WTC11 (cell line): ENCODE data around the gene RSL1D1. TPM values are rescaled to one million over a fixed set of nuclear protein-coding genes. Genes with fewer than 3 reads are reported as not detected.

ENCODE experiments used
- ATAC-seq: fragments of 200-7000 bp; cut with Tn5 transposase; 2 replicates; pipeline ENCODE4 v1.10.0; 2021; ENCODE audit warnings: mild to moderate bottlenecking, moderate library complexity
- CTCF ChIA-PET: fragments of 300-600 bp; sonication (Branson Sonifier 250); formaldehyde crosslinking; loops from one replicate; lab custom pipeline; 2021; ENCODE audit warnings: antibody characterized with exemption; lab: Charles Lee
- POLR2A ChIA-PET: fragments of 350-600 bp; sonication (Branson Sonifier 250); formaldehyde crosslinking; loops from one replicate; lab custom pipeline; 2021; ENCODE audit warnings: antibody characterized with exemption; lab: Charles Lee
- DNase-seq: peaks from one replicate; pipeline ENCODE4 v3.0.0; 2021; ENCODE audit warnings: low spot score
- H3K27ac Mint-ChIP-seq: 2 replicates; pipeline ENCODE4 v1.8.0; 2021; ENCODE audit warnings: mixed read lengths
- H3K27me3 Mint-ChIP-seq: 2 replicates; pipeline ENCODE4 v1.8.0; 2021; ENCODE audit warnings: low read depth, mild to moderate bottlenecking, moderate library complexity, mixed read lengths
- H3K36me3 Mint-ChIP-seq: 2 replicates; pipeline ENCODE4 v1.8.0; 2021; ENCODE audit warnings: mixed read lengths
- H3K4me1 Mint-ChIP-seq: 2 replicates; pipeline ENCODE4 v1.8.0; 2022; ENCODE audit warnings: mixed read lengths
- H3K4me3 Mint-ChIP-seq: 2 replicates; pipeline ENCODE4 v1.8.0; 2021; ENCODE audit warnings: mild to moderate bottlenecking, moderate library complexity, mixed read lengths
- H3K9me3 Mint-ChIP-seq: 2 replicates; pipeline ENCODE4 v1.8.0; 2021; ENCODE audit warnings: mixed read lengths
- CBFB ChIP-seq: sonication (generic); formaldehyde crosslinking; IDR thresholded peaks from 2 replicates; pipeline ENCODE4 v1.8.1; 2022; ENCODE audit warnings: mild to moderate bottlenecking, low read depth, missing genetic modification reagents
- ELF4 ChIP-seq: sonication (generic); formaldehyde crosslinking; IDR thresholded peaks from 2 replicates; pipeline ENCODE4 v1.8.1; 2022; ENCODE audit warnings: low read depth, mild to moderate bottlenecking, moderate library complexity, missing genetic modification reagents
- EMX1 ChIP-seq: fragments of 250-450 bp; sonication (Bioruptor Pico); IDR thresholded peaks from 2 replicates; pipeline ENCODE4 v1.8.0; 2021; ENCODE audit warnings: mild to moderate bottlenecking
- ERG ChIP-seq: fragments of 250-450 bp; sonication (Bioruptor Pico); IDR thresholded peaks from 2 replicates; pipeline ENCODE4 v1.8.0; 2021; ENCODE audit warnings: mild to moderate bottlenecking
- MYBL2 ChIP-seq: sonication (generic); formaldehyde crosslinking; IDR thresholded peaks from 2 replicates; pipeline ENCODE4 v1.8.1; 2023; ENCODE audit warnings: mild to moderate bottlenecking, moderate library complexity, missing genetic modification reagents
- OVOL2 ChIP-seq: fragments of 250-450 bp; sonication (Bioruptor Pico); IDR thresholded peaks from 2 replicates; pipeline ENCODE4 v1.9.0; 2021; ENCODE audit warnings: mild to moderate bottlenecking, borderline replicate concordance
- PRDM15 ChIP-seq: sonication (generic); formaldehyde crosslinking; IDR thresholded peaks from 2 replicates; pipeline ENCODE4 v1.8.0; 2022; ENCODE audit warnings: missing genetic modification reagents
- PRRX2 ChIP-seq: fragments of 250-450 bp; sonication (Bioruptor Pico); IDR thresholded peaks from 2 replicates; pipeline ENCODE4 v1.8.0; 2021; ENCODE audit warnings: mild to moderate bottlenecking
- RORB ChIP-seq: fragments of 250-450 bp; sonication (Bioruptor Pico); IDR thresholded peaks from 2 replicates; pipeline ENCODE4 v1.9.0; 2021; ENCODE audit warnings: mild to moderate bottlenecking
- STAT6 ChIP-seq: sonication (generic); formaldehyde crosslinking; conservative IDR thresholded peaks from 2 replicates; pipeline ENCODE4 v1.8.1; 2023; ENCODE audit warnings: mild to moderate bottlenecking, low read depth, missing genetic modification reagents, moderate library complexity
- TEAD4 ChIP-seq: sonication (generic); formaldehyde crosslinking; IDR thresholded peaks from 2 replicates; pipeline ENCODE4 v1.8.0; 2022; ENCODE audit warnings: mild to moderate bottlenecking, missing genetic modification reagents
- ZBTB21 ChIP-seq: sonication (generic); formaldehyde crosslinking; IDR thresholded peaks from 2 replicates; pipeline ENCODE4 v1.8.1; 2023; ENCODE audit warnings: mild to moderate bottlenecking, missing genetic modification reagents, borderline replicate concordance
- ZNF317 ChIP-seq: sonication (generic); formaldehyde crosslinking; IDR thresholded peaks from 2 replicates; pipeline ENCODE4 v1.8.1; 2023; ENCODE audit warnings: low read depth, mild to moderate bottlenecking, moderate library complexity, missing genetic modification reagents, borderline replicate concordance
- ZNF416 ChIP-seq: fragments of 250-450 bp; sonication (Bioruptor Pico); IDR thresholded peaks from 2 replicates; pipeline ENCODE4 v1.9.0; 2021; ENCODE audit warnings: mild to moderate bottlenecking, inconsistent platforms
- ZNF423 ChIP-seq: fragments of 250-450 bp; sonication (Bioruptor Pico); IDR thresholded peaks from 2 replicates; pipeline ENCODE4 v2.1.2; 2022; ENCODE audit warnings: mild to moderate bottlenecking, moderate library complexity
- ZNF512 ChIP-seq: sonication (generic); formaldehyde crosslinking; IDR thresholded peaks from 2 replicates; pipeline ENCODE4 v1.8.1; 2022; ENCODE audit warnings: missing genetic modification reagents, borderline replicate concordance
- total RNA-seq: library from RNA; stranded (reverse); gene quantifications from 3 replicates; pipeline ENCODE4 v1.2.3, GENCODE V29; 2021
- TF ChIP-seq, protein P1 (sequence below): sonication (generic); formaldehyde crosslinking; IDR thresholded peaks from 2 replicates; pipeline ENCODE4 v1.8.0; 2023; ENCODE audit warnings: missing genetic modification reagents, mild to moderate bottlenecking, borderline replicate concordance
- TF ChIP-seq, protein P2 (sequence below): sonication (generic); formaldehyde crosslinking; IDR thresholded peaks from 2 replicates; pipeline ENCODE4 v1.8.1; 2022; ENCODE audit warnings: low read depth, missing genetic modification reagents, borderline replicate concordance
- TF ChIP-seq, protein P3 (sequence below): sonication (generic); formaldehyde crosslinking; IDR thresholded peaks from 2 replicates; pipeline ENCODE4 v1.8.0; 2022; ENCODE audit warnings: mild to moderate bottlenecking, missing genetic modification reagents

RSL1D1 gene
- total RNA-seq, 1 experiment from 2014 or later = 227 TPM

DNA sequence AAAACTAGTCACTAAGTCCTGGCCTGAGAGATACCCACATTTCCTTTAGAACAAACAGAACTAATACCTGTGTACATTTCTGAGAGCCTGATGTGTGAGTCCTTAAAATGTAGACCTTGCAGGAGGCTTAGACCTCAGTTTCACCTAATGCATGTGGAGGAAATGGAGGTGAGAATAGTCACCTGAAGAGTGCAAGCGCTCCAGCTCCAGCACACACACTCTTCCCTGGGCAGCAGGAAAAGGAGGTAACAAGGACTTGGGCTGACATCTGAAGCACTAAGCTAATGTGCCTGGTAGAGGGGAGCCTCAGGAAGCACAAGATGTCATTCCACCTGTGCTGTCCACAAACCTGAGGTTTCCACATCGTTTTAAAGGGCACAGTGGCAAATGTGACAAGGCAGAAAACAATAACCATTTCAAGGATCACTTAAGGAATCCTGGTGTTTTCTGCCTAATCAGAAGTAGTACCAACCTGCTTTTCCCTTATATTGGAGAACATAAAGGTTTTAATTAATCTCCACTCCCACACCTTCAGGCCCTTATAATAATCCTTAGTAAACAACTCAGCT lies 17.2 kb upstream of the RSL1D1 start (continued):
- TF ChIP-seq CBFB (CRISPR knock-in tag) = no peak

DNA sequence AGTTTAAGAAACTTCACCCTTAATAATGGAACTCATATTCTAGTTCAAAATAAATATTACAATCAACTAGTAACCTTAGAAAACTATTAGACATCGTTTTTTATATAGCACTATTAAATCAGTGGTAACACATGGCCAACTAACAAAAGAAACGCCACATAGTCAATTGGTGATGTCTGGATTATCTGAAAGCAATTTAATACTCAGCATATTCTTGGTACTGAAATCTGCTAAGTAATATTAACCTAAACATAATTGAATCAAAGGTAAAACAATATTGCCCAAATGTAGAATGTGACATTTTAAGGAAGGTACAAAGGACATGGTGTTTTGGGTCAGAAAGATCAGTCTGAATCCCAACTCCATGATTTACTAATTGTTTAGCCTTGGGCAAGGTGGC lies 11.1 kb upstream of the RSL1D1 start:
- no peaks in the 10 kb centered on the region for H3K36me3 Mint-ChIP-seq
- H3K4me1 Mint-ChIP-seq = no peaks in the 10 kb centered on the region
- no peaks in the 10 kb centered on the region for H3K27me3 Mint-ChIP-seq
- ATAC-seq = no peak
- TF ChIP-seq STAT6 (no peak), PRRX2 (CRISPR knock-in tag) (no peak), ERG (CRISPR knock-in tag) (no peak), ZNF512 (no peak), MYBL2 (CRISPR knock-in tag) (no peak), RORB (CRISPR knock-in tag) (no peak), TEAD4 (no peak), ZNF317 (CRISPR knock-in tag) (no peak), ELF4 (CRISPR knock-in tag) (no peak), ZBTB21 (no peak), ZNF416 (no peak), EMX1 (CRISPR knock-in tag) (no peak), ZNF423 (CRISPR knock-in tag) (no peak), PRDM15 (CRISPR knock-in tag) (no peak), OVOL2 (CRISPR knock-in tag) (no peak)
- TF ChIP-seq, protein P1, sequence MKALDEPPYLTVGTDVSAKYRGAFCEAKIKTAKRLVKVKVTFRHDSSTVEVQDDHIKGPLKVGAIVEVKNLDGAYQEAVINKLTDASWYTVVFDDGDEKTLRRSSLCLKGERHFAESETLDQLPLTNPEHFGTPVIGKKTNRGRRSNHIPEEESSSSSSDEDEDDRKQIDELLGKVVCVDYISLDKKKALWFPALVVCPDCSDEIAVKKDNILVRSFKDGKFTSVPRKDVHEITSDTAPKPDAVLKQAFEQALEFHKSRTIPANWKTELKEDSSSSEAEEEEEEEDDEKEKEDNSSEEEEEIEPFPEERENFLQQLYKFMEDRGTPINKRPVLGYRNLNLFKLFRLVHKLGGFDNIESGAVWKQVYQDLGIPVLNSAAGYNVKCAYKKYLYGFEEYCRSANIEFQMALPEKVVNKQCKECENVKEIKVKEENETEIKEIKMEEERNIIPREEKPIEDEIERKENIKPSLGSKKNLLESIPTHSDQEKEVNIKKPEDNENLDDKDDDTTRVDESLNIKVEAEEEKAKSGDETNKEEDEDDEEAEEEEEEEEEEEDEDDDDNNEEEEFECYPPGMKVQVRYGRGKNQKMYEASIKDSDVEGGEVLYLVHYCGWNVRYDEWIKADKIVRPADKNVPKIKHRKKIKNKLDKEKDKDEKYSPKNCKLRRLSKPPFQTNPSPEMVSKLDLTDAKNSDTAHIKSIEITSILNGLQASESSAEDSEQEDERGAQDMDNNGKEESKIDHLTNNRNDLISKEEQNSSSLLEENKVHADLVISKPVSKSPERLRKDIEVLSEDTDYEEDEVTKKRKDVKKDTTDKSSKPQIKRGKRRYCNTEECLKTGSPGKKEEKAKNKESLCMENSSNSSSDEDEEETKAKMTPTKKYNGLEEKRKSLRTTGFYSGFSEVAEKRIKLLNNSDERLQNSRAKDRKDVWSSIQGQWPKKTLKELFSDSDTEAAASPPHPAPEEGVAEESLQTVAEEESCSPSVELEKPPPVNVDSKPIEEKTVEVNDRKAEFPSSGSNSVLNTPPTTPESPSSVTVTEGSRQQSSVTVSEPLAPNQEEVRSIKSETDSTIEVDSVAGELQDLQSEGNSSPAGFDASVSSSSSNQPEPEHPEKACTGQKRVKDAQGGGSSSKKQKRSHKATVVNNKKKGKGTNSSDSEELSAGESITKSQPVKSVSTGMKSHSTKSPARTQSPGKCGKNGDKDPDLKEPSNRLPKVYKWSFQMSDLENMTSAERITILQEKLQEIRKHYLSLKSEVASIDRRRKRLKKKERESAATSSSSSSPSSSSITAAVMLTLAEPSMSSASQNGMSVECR (CRISPR knock-in tag) = no peak
- TF ChIP-seq, protein P2, sequence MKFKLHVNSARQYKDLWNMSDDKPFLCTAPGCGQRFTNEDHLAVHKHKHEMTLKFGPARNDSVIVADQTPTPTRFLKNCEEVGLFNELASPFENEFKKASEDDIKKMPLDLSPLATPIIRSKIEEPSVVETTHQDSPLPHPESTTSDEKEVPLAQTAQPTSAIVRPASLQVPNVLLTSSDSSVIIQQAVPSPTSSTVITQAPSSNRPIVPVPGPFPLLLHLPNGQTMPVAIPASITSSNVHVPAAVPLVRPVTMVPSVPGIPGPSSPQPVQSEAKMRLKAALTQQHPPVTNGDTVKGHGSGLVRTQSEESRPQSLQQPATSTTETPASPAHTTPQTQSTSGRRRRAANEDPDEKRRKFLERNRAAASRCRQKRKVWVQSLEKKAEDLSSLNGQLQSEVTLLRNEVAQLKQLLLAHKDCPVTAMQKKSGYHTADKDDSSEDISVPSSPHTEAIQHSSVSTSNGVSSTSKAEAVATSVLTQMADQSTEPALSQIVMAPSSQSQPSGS (CRISPR knock-in tag) = no peak
- TF ChIP-seq, protein P3, sequence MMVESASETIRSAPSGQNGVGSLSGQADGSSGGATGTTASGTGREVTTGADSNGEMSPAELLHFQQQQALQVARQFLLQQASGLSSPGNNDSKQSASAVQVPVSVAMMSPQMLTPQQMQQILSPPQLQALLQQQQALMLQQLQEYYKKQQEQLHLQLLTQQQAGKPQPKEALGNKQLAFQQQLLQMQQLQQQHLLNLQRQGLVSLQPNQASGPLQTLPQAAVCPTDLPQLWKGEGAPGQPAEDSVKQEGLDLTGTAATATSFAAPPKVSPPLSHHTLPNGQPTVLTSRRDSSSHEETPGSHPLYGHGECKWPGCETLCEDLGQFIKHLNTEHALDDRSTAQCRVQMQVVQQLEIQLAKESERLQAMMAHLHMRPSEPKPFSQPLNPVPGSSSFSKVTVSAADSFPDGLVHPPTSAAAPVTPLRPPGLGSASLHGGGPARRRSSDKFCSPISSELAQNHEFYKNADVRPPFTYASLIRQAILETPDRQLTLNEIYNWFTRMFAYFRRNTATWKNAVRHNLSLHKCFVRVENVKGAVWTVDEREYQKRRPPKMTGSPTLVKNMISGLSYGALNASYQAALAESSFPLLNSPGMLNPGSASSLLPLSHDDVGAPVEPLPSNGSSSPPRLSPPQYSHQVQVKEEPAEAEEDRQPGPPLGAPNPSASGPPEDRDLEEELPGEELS (CRISPR knock-in tag) = no peak
- no peak overlapping the region for H3K4me3 Mint-ChIP-seq
- no peaks in the 10 kb centered on the region for H3K9me3 Mint-ChIP-seq
- DNase-seq = no peak
- ChIA-PET POLR2A (no interaction called here), CTCF (no interaction called here)
- no peak overlapping the region for H3K27ac Mint-ChIP-seq
